GM21737 (cell line): Measurements from ENCODE around the gene BCL6.

Experiments used
- ATAC-seq: cut with Tn5 transposase; IDR thresholded peaks from one replicate; pipeline ENCODE4 v1.9.1; 2021; ENCODE audit warnings: mild to moderate bottlenecking, moderate library complexity; ENCODE audit not compliant: unreplicated experiment

The BCL6 gene

GRCh38 chr3:187762792-187763191, 17.5 kb upstream of the BCL6 start:
- no peak for ATAC-seq

GRCh38 chr3:187759601-187760000, 14.3 kb upstream of the BCL6 start:
- ATAC-seq: no peak

GRCh38 chr3:187758318-187758955, 13.2 kb upstream of the BCL6 start:
- ATAC-seq: no peak

- no peak for ATAC-seq
Observed at GRCh38 chr3:187753516-187753915, 8.2 kb upstream of the BCL6 start.

GRCh38 chr3:187750513-187751123, 5.3 kb upstream of the BCL6 start:
- no peak for ATAC-seq

- no peak for ATAC-seq
Observed at GRCh38 chr3:187750006-187750512, 4.8 kb upstream of the BCL6 start.

- ATAC-seq: peak; percentile 48
Observed at GRCh38 chr3:187748050-187748481, 2.8 kb upstream of the BCL6 start.

- ATAC-seq: no peak
Observed at GRCh38 chr3:187747506-187747905, 2.2 kb upstream of the BCL6 start.

GRCh38 chr3:187746442-187747281, 1.4 kb upstream of the BCL6 start:
- ATAC-seq: no peak

- no peak for ATAC-seq
Observed at GRCh38 chr3:187746059-187746441, 782 bp upstream of the BCL6 start.

GRCh38 chr3:187744169-187745151, 808 bp downstream of the BCL6 start:
- no peak for ATAC-seq

- ATAC-seq: no peak
Observed at GRCh38 chr3:187743195-187744141, 1.8 kb downstream of the BCL6 start.

- no peak for ATAC-seq
Observed at GRCh38 chr3:187742351-187743171, 2.7 kb downstream of the BCL6 start.

- ATAC-seq: no peak
Observed at GRCh38 chr3:187741403-187742350, 3.6 kb downstream of the BCL6 start.

GRCh38 chr3:187740421-187741399, 4.6 kb downstream of the BCL6 start:
- no peak for ATAC-seq
